Endothelial cell of umbilical vein (primary cell): ENCODE measurements around the gene GNB5. TPM values are rescaled to one million over a fixed set of nuclear protein-coding genes. Genes with fewer than 3 reads are reported as not detected.

Experiments used
- BruUV-seq: library from RNA; stranded (reverse); fragments of 400-500 nt; replicated peaks from 2 replicates; lab custom pipeline; 2021; lab: Mats Ljungman, UMichigan
- CTCF ChIA-PET: fragments of 300-600, 350-600 bp; sonication (Branson Sonifier 250); formaldehyde crosslinking; loops from one replicate; lab custom pipeline; 2021; ENCODE audit warnings: antibody characterized with exemption, inconsistent platforms; lab: Charles Lee
- POLR2A ChIA-PET: fragments of 300-600, 350-600 bp; sonication (Branson Sonifier 250); formaldehyde crosslinking; loops from one replicate; lab custom pipeline; 2021; ENCODE audit warnings: antibody characterized with exemption, inconsistent platforms; lab: Charles Lee
- DNase-seq: peaks from one replicate; pipeline ENCODE4 v3.0.0-alpha.2; 2011; ENCODE audit warnings: low read depth, low spot score
- FAIRE-seq: peaks from 2 replicates; lab custom pipeline; 2011; peaks lifted over from hg19 to GRCh38; lab: Jason Lieb, UNC
- H2AFZ ChIP-seq: 2 replicates; pipeline ENCODE4 v1.6.0; 2012; ENCODE audit warnings: low read depth, low read length, control low read depth, inconsistent platforms
- H3K27ac ChIP-seq: 2 replicates; pipeline ENCODE4 v1.5.1; 2011; ENCODE audit warnings: low read depth, mild to moderate bottlenecking, control low read depth, low read length, moderate library complexity; ENCODE audit not compliant: insufficient read depth
- H3K27me3 ChIP-seq, 2 experiments: 2 replicates each; pipeline versions ENCODE4 v1.6.0 to v1.6.1; 2011; ENCODE audit warnings: low read length in 2 of 2, mixed read lengths in 1 of 2; ENCODE audit not compliant: control insufficient read depth in 2 of 2, insufficient read depth in 2 of 2
- H3K36me3 ChIP-seq, 2 experiments: 2 replicates in 1 of 2; 3 replicates in 1 of 2; pipeline ENCODE4 v1.5.1; 2011; ENCODE audit warnings: low read length in 2 of 2, mild to moderate bottlenecking in 1 of 2, moderate library complexity in 1 of 2; ENCODE audit not compliant: control insufficient read depth in 2 of 2, insufficient read depth in 2 of 2; ENCODE audit errors: extremely low read depth in 1 of 2
- H3K4me1 ChIP-seq: 3 replicates; pipeline ENCODE4 v1.5.1; 2011; ENCODE audit warnings: mild to moderate bottlenecking, low read length; ENCODE audit not compliant: control insufficient read depth, insufficient read depth; ENCODE audit errors: extremely low read depth
- H3K4me2 ChIP-seq: 2 replicates; pipeline ENCODE4 v1.6.1; 2011; ENCODE audit warnings: low read length, control low read depth, mixed read lengths; ENCODE audit not compliant: insufficient read depth
- H3K4me3 ChIP-seq, 3 experiments: fragments of 200-600 bp in 1 of 3; sonication (generic), shearing (Covaris generic) in 1 of 3; replicated peaks in 1 of 3; 2 replicates each; pipeline ENCODE4 v1.5.1; 2011 to 2016; ENCODE audit warnings: control low read depth in 3 of 3, low read length in 3 of 3, mild to moderate bottlenecking in 2 of 3, inconsistent platforms in 1 of 3, low read depth in 1 of 3, moderate library complexity in 1 of 3; ENCODE audit not compliant: insufficient read depth in 1 of 3
- H3K79me2 ChIP-seq: 2 replicates; pipeline ENCODE4 v1.6.0; 2012; ENCODE audit warnings: low read length, inconsistent platforms; ENCODE audit not compliant: control insufficient read depth, insufficient read depth
- H3K9ac ChIP-seq: replicated peaks from 2 replicates; pipeline ENCODE3; 2011; ENCODE audit warnings: low read length, control low read depth; ENCODE audit not compliant: insufficient read depth; ENCODE audit errors: extremely low read depth
- H3K9me1 ChIP-seq: replicated peaks from 3 replicates; pipeline ENCODE4 v1.6.0; 2011; ENCODE audit warnings: mild to moderate bottlenecking, low read length; ENCODE audit not compliant: control insufficient read depth, insufficient read depth; ENCODE audit errors: extremely low read depth
- H3K9me3 ChIP-seq: replicated peaks from 2 replicates; pipeline ENCODE4 v1.5.1; 2012; ENCODE audit warnings: low read length, inconsistent platforms; ENCODE audit not compliant: control insufficient read depth, insufficient read depth
- H4K20me1 ChIP-seq: replicated peaks from 2 replicates; pipeline ENCODE3; 2011; ENCODE audit warnings: mild to moderate bottlenecking, low read length; ENCODE audit not compliant: control insufficient read depth, insufficient read depth; ENCODE audit errors: extremely low read depth
- EZH2 ChIP-seq: IDR thresholded peaks from 2 replicates; pipeline ENCODE4 v1.6.1; 2012; ENCODE audit warnings: borderline replicate concordance, low read depth, mild to moderate bottlenecking, moderate library complexity, low read length, inconsistent platforms; ENCODE audit not compliant: severe bottlenecking
- FOS ChIP-seq: IDR thresholded peaks from 2 replicates; pipeline ENCODE4 v1.6.1; 2011; ENCODE audit warnings: mild to moderate bottlenecking, low read length, moderate library complexity, borderline replicate concordance; ENCODE audit not compliant: insufficient read depth
- GATA2 ChIP-seq: IDR thresholded peaks from 2 replicates; pipeline ENCODE4 v1.7.0; 2011; ENCODE audit warnings: low read depth, mild to moderate bottlenecking, moderate library complexity, mixed read lengths, low read length; ENCODE audit not compliant: insufficient read length, insufficient read depth
- JUN ChIP-seq: IDR thresholded peaks from 2 replicates; pipeline ENCODE4 v1.6.1; 2011; ENCODE audit warnings: borderline replicate concordance, low read depth; ENCODE audit not compliant: insufficient read length, insufficient read depth
- MYC ChIP-seq: IDR thresholded peaks from one replicate; pipeline ENCODE4 v1.6.1; 2011; ENCODE audit warnings: mild to moderate bottlenecking, low read depth, low read length
- POLR2A ChIP-seq: IDR thresholded peaks from 2 replicates; pipeline ENCODE4 v1.6.1; 2012; ENCODE audit warnings: low read depth, mild to moderate bottlenecking, control low read depth, low read length
- POLR2AphosphoS5 ChIP-seq: IDR thresholded peaks from 2 replicates; pipeline ENCODE4 v1.6.1; 2012; ENCODE audit warnings: low read depth, mild to moderate bottlenecking, control low read depth, low read length, moderate library complexity; ENCODE audit not compliant: insufficient read depth
- dilution Hi-C: fragments of 300-500 bp; cut with MboI; formaldehyde crosslinking; loops from one replicate; pipeline ENCODE4 v1.15.0; 2019; ENCODE audit warnings: low sequenced_read_pairs; ENCODE audit not compliant: extremely low pct_ligation_motif_present
- intact Hi-C: fragments of 100-400 bp; cut with micrococcal nuclease; formaldehyde crosslinking; loops from one replicate; pipeline ENCODE4 v1.10.0; 2022
- polyA plus RNA-seq, 4 experiments: library from polyadenylated mRNA; depleted of rRNA in 3 of 4; stranded (reverse) in 3 of 4; unstranded in 1 of 4; fragments of >200 nt; gene quantifications; 2 replicates each; pipeline versions ENCODE4 v1.2.1 to v1.2.3, GENCODE V29; 2011 to 2012; ENCODE audit warnings: missing spikeins in 1 of 4
- total RNA-seq: library from RNA; stranded (reverse); gene quantifications from 2 replicates; pipeline ENCODE4 v1.2.3, GENCODE V29; 2021
- TF ChIP-seq, protein P1 (sequence below), 2 donors: IDR thresholded peaks; 1 replicate in 1 of 2; 2 replicates in 1 of 2; pipeline ENCODE4 v1.5.1; 2011; ENCODE audit warnings: low read length in 2 of 2, mild to moderate bottlenecking in 2 of 2, moderate library complexity in 2 of 2, control low read depth in 1 of 2, inconsistent platforms in 1 of 2, low read depth in 1 of 2; ENCODE audit not compliant: insufficient read depth in 1 of 2; ENCODE audit errors: extremely low read depth in 1 of 2
- TF ChIP-seq, protein P2 (sequence below): IDR thresholded peaks from 2 replicates; pipeline ENCODE4 v1.6.1; 2011; ENCODE audit not compliant: insufficient read depth, insufficient read length

The GNB5 gene
- total and polyA plus RNA-seq, 2 donors (not counting 3 experiments of a cell fraction or from before 2014, with no cell fraction given) = 15.6 to 16.8 TPM

DNA sequence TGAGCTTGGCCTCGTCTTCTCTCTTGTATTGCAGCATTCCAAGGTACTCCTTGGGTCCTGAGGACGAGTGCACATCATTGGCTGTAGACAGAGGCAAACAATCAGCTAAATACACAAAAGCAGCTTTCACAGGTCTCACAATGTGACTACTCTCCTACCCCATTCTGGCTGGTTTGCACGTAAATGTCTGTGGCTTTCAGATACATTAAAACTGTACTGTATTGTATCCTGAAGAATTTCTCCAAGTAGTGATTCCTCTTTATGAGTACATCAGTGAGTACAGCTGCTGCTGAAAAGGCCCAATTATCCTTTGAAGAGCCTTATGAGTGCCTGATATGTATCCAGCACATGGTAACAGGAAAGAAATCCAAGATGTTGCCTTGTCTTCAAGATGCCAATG lies 22.0 kb upstream of the GNB5 start:
- Histone ChIP-seq H3K79me2 (no peaks in the 10 kb centered on the region), H3K9me1 (no peaks in the 10 kb centered on the region), H2AFZ (no peak overlapping the region), H3K4me2 (no peak overlapping the region), H3K27ac (no peak overlapping the region), H3K4me3 (no peak overlapping the region), H3K36me3 (peaks cover 0 to 13% of the 10 kb centered on the region in 2 experiments), H3K27me3 (no peaks in the 10 kb centered on the region), H3K9ac (no peak overlapping the region), H3K9me3 (no peaks in the 10 kb centered on the region), H3K4me1 (peaks cover 1% of the 10 kb centered on the region), H4K20me1 (no peaks in the 10 kb centered on the region)
- POLR2A ChIA-PET = no interaction called here
- DNase-seq (no peak), FAIRE-seq (peak; percentile 26)
- dilution Hi-C loops = no loop called here
- BruUV-seq = no TSS peak
- intact Hi-C loops = no loop called here
- TF ChIP-seq JUN (no peak), POLR2AphosphoS5 (no peak), FOS (no peak), EZH2 (no peak), MYC (no peak), GATA2 (no peak), POLR2A (no peak)
- TF ChIP-seq, protein P1, sequence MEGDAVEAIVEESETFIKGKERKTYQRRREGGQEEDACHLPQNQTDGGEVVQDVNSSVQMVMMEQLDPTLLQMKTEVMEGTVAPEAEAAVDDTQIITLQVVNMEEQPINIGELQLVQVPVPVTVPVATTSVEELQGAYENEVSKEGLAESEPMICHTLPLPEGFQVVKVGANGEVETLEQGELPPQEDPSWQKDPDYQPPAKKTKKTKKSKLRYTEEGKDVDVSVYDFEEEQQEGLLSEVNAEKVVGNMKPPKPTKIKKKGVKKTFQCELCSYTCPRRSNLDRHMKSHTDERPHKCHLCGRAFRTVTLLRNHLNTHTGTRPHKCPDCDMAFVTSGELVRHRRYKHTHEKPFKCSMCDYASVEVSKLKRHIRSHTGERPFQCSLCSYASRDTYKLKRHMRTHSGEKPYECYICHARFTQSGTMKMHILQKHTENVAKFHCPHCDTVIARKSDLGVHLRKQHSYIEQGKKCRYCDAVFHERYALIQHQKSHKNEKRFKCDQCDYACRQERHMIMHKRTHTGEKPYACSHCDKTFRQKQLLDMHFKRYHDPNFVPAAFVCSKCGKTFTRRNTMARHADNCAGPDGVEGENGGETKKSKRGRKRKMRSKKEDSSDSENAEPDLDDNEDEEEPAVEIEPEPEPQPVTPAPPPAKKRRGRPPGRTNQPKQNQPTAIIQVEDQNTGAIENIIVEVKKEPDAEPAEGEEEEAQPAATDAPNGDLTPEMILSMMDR (IDR thresholded peaks at IDR 0.05; ENCODE audit: extremely low read depth in 1 of 2, insufficient read depth in 1 of 2, low read depth in 1 of 2, low read length in 2 of 2) = no peak
- TF ChIP-seq, protein P2, sequence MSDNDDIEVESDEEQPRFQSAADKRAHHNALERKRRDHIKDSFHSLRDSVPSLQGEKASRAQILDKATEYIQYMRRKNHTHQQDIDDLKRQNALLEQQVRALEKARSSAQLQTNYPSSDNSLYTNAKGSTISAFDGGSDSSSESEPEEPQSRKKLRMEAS = no peak
- CTCF ChIA-PET = interaction anchor here (1.3 to 1.9 kb wide), 2 partner anchors 29 to 436 kb away, joined by 3 to 5 read pairs; no protein-coding TSS in a partner anchor
